H9 (cell line): ENCODE measurements around the gene KIF6. TPM values are rescaled to one million over a fixed set of nuclear protein-coding genes. Genes with fewer than 3 reads are reported as not detected.

ENCODE experiments used
- DNase-seq: peaks from one replicate; pipeline ENCODE4 v3.0.0-alpha.2; 2017
- H2AFZ ChIP-seq: one replicate; pipeline ENCODE4 v1.6.1; 2013; ENCODE audit warnings: mild to moderate bottlenecking, low read length, control low read depth, moderate library complexity
- H2AK5ac ChIP-seq: 2 replicates; pipeline ENCODE4 v1.6.1; 2013; ENCODE audit warnings: low read length, control low read depth, mixed read lengths; ENCODE audit not compliant: insufficient read length
- H2BK120ac ChIP-seq: one replicate; pipeline ENCODE4 v1.6.1; 2013; ENCODE audit warnings: low read depth, mild to moderate bottlenecking, low read length, control low read depth, inconsistent platforms; ENCODE audit not compliant: poor library complexity, severe bottlenecking
- H2BK12ac ChIP-seq: 2 replicates; pipeline ENCODE4 v1.6.1; 2013; ENCODE audit warnings: low read length, control low read depth, mixed read lengths, low read depth; ENCODE audit not compliant: insufficient read length
- H2BK15ac ChIP-seq: 2 replicates; pipeline ENCODE4 v1.6.1; 2013; ENCODE audit warnings: low read depth, low read length, control low read depth
- H2BK20ac ChIP-seq: one replicate; pipeline ENCODE4 v1.6.1; 2013; ENCODE audit warnings: low read depth, mild to moderate bottlenecking, low read length, control low read depth, inconsistent platforms; ENCODE audit not compliant: poor library complexity, severe bottlenecking
- H2BK5ac ChIP-seq: 2 replicates; pipeline ENCODE4 v1.6.1; 2013; ENCODE audit warnings: low read length, control low read depth, mixed read lengths; ENCODE audit not compliant: insufficient read length
- H3K14ac ChIP-seq: 2 replicates; pipeline ENCODE4 v1.6.1; 2013; ENCODE audit warnings: low read length, control low read depth; ENCODE audit not compliant: insufficient read depth
- H3K18ac ChIP-seq: 2 replicates; pipeline ENCODE4 v1.6.1; 2013; ENCODE audit warnings: low read depth, mild to moderate bottlenecking, mixed read lengths, low read length, control low read depth; ENCODE audit not compliant: insufficient read length
- H3K23ac ChIP-seq: 2 replicates; pipeline ENCODE4 v1.6.1; 2013; ENCODE audit warnings: low read length, control low read depth, mixed read lengths, low read depth; ENCODE audit not compliant: insufficient read length
- H3K23me2 ChIP-seq: 2 replicates; pipeline ENCODE4 v1.6.1; 2013; ENCODE audit warnings: low read depth, mild to moderate bottlenecking, mixed read lengths, low read length, control low read depth; ENCODE audit not compliant: insufficient read length, poor library complexity, severe bottlenecking
- H3K27ac ChIP-seq: 2 replicates; pipeline ENCODE4 v1.5.1; 2013; ENCODE audit warnings: low read length, control low read depth, mixed read lengths, low read depth; ENCODE audit not compliant: insufficient read length
- H3K27me3 ChIP-seq: 2 replicates; pipeline ENCODE4 v1.6.1; 2013; ENCODE audit warnings: low read length, control low read depth, inconsistent platforms; ENCODE audit not compliant: insufficient read depth
- H3K4ac ChIP-seq: 2 replicates; pipeline ENCODE4 v1.6.1; 2013; ENCODE audit warnings: low read depth, mild to moderate bottlenecking, control low read depth, inconsistent platforms, low read length, moderate library complexity
- H3K4me1 ChIP-seq: 2 replicates; pipeline ENCODE4 v1.6.1; 2013; ENCODE audit warnings: low read length, control low read depth, inconsistent platforms; ENCODE audit not compliant: insufficient read depth
- H3K4me2 ChIP-seq: 2 replicates; pipeline ENCODE4 v1.6.1; 2013; ENCODE audit warnings: low read length, control low read depth, mixed read lengths; ENCODE audit not compliant: insufficient read length, insufficient read depth
- H3K56ac ChIP-seq: 2 replicates; pipeline ENCODE4 v1.6.1; 2013; ENCODE audit warnings: low read depth, mild to moderate bottlenecking, mixed read lengths, low read length, control low read depth; ENCODE audit not compliant: insufficient read length
- H3K79me1 ChIP-seq: 2 replicates; pipeline ENCODE4 v1.6.1; 2013; ENCODE audit warnings: low read depth, mild to moderate bottlenecking, moderate library complexity, low read length, control low read depth, inconsistent platforms; ENCODE audit not compliant: insufficient read depth, poor library complexity, severe bottlenecking
- H3K79me2 ChIP-seq: 2 replicates; pipeline ENCODE4 v1.6.1; 2013; ENCODE audit warnings: low read length, control low read depth, inconsistent platforms; ENCODE audit not compliant: insufficient read depth
- H3K9ac ChIP-seq: 2 replicates; pipeline ENCODE4 v1.6.1; 2013; ENCODE audit warnings: low read length, control low read depth, mixed read lengths; ENCODE audit not compliant: insufficient read length; ENCODE audit errors: extremely low read depth
- H3K9me3 ChIP-seq: one replicate; pipeline ENCODE4 v1.6.1; 2013; ENCODE audit warnings: low read depth, low read length, inconsistent platforms; ENCODE audit not compliant: control insufficient read depth
- H3T11ph ChIP-seq: one replicate; pipeline ENCODE4 v1.6.1; 2013; ENCODE audit warnings: mild to moderate bottlenecking, low read length, control low read depth, inconsistent platforms
- H4K20me1 ChIP-seq: one replicate; pipeline ENCODE4 v1.6.1; 2013; ENCODE audit not compliant: control insufficient read depth, insufficient read length, insufficient read depth
- H4K5ac ChIP-seq: 2 replicates; pipeline ENCODE4 v1.6.1; 2013; ENCODE audit warnings: low read depth, mild to moderate bottlenecking, mixed read lengths, low read length, control low read depth; ENCODE audit not compliant: insufficient read length
- H4K8ac ChIP-seq: replicated peaks from 2 replicates; pipeline ENCODE4 v1.6.1; 2013; ENCODE audit warnings: low read length, control low read depth, mixed read lengths, low read depth; ENCODE audit not compliant: insufficient read length
- H4K91ac ChIP-seq: 2 replicates; pipeline ENCODE4 v1.6.1; 2013; ENCODE audit warnings: low read depth, mild to moderate bottlenecking, moderate library complexity, mixed read lengths, low read length, control low read depth; ENCODE audit not compliant: insufficient read length
- H3K27ac Mint-ChIP-seq, 3 experiments: 2 replicates in 2 of 3; 3 replicates in 1 of 3; pipeline ENCODE4 v1.8.0; 2020 to 2021; ENCODE audit warnings: mixed read lengths in 3 of 3, mild to moderate bottlenecking in 1 of 3, moderate library complexity in 1 of 3
- H3K27me3 Mint-ChIP-seq: 2 replicates; pipeline ENCODE4 v1.8.0; 2021; ENCODE audit warnings: low read depth, mild to moderate bottlenecking, moderate library complexity, mixed read lengths
- H3K36me3 Mint-ChIP-seq, 3 experiments: 2 replicates in 2 of 3; 3 replicates in 1 of 3; pipeline ENCODE4 v1.8.0; 2020 to 2021; ENCODE audit warnings: low read depth in 3 of 3, mixed read lengths in 3 of 3; ENCODE audit not compliant: insufficient read depth in 1 of 3
- H3K4me1 Mint-ChIP-seq, 2 experiments: 2 replicates each; pipeline ENCODE4 v1.8.0; 2020; ENCODE audit warnings: mixed read lengths in 2 of 2
- H3K4me3 Mint-ChIP-seq, 2 experiments: 2 replicates in 1 of 2; 3 replicates in 1 of 2; pipeline ENCODE4 v1.8.0; 2020 to 2021; ENCODE audit warnings: mild to moderate bottlenecking in 2 of 2, mixed read lengths in 2 of 2, moderate library complexity in 1 of 2
- H3K9me3 Mint-ChIP-seq, 2 experiments: 2 replicates in 1 of 2; 3 replicates in 1 of 2; pipeline ENCODE4 v1.8.0; 2020; ENCODE audit warnings: mild to moderate bottlenecking in 2 of 2, mixed read lengths in 2 of 2, moderate library complexity in 1 of 2
- CTCF ChIP-seq: fragments of 200-600 bp; sonication (generic); conservative IDR thresholded peaks from 3 replicates; pipeline ENCODE4 v1.8.0; 2021; ENCODE audit warnings: antibody characterized with exemption, mild to moderate bottlenecking
- WGBS: extraction: QIAGEN DNeasy Blood & Tissue Kit; methylation state at CpG from one replicate; pipeline ENCODE4 v1.1.7; 2013; ENCODE audit warnings: missing lambda C conversion rate, low lambda C conversion rate, mixed read lengths; ENCODE audit not compliant: insufficient read length; ENCODE audit errors: extremely low coverage; 5-methylcytosine and 5-hydroxymethylcytosine counted together
- total RNA-seq: library from RNA; stranded (reverse); gene quantifications from 2 replicates; pipeline ENCODE4 v1.2.1, GENCODE V29; 2021

The KIF6 gene
- total RNA-seq, 1 experiment from 2014 or later: 0.63 TPM

- Histone ChIP-seq H3K27ac (no peak overlapping the region), H2AFZ (no peak overlapping the region), H3T11ph (no peak overlapping the region), H3K4ac (no peak overlapping the region), H3K4me2 (no peak overlapping the region), H3K23me2 (no peaks in the 10 kb centered on the region), H3K23ac (no peak overlapping the region), H2BK120ac (no peak overlapping the region), H3K18ac (no peak overlapping the region), H3K56ac (no peak overlapping the region), H4K20me1 (no peaks in the 10 kb centered on the region), H4K5ac (no peak overlapping the region), H2BK5ac (no peak overlapping the region), H2AK5ac (no peak overlapping the region), H2BK12ac (no peak overlapping the region), H2BK15ac (no peak overlapping the region), H4K91ac (no peak overlapping the region), H2BK20ac (no peak overlapping the region), H4K8ac (no peak overlapping the region), H3K9ac (no peak overlapping the region), H3K14ac (no peak overlapping the region), H3K79me1 (no peaks in the 10 kb centered on the region), H3K79me2 (no peaks in the 10 kb centered on the region), H3K4me1 (no peaks in the 10 kb centered on the region), H3K27me3 (no peaks in the 10 kb centered on the region), H3K9me3 (no peaks in the 10 kb centered on the region)
- H3K36me3 Mint-ChIP-seq: no peaks in the 10 kb centered on the region
- TF ChIP-seq CTCF: no peak
- H3K4me1 Mint-ChIP-seq: no peaks in the 10 kb centered on the region
- no peak for DNase-seq
- no peak overlapping the region for H3K27ac Mint-ChIP-seq
- no CpG with 5 or more reads among the region's 2 CpGs for WGBS
- H3K9me3 Mint-ChIP-seq: no peaks in the 10 kb centered on the region
- no peaks in the 10 kb centered on the region; the same call in 1 of the 2 replicates for H3K27me3 Mint-ChIP-seq
- no peak overlapping the region for H3K4me3 Mint-ChIP-seq
Observed at GRCh38 chr6:39521958-39522357, 203.2 kb downstream of the KIF6 start.
